Suprapubic skin (tissue), 4 donors: ENCODE results near the gene MTMR2.

Source experiments
- EP300 ChIP-seq: sonication (generic); formaldehyde crosslinking; IDR thresholded peaks from one replicate; pipeline ENCODE4 v1.6.1; 2017; ENCODE audit warnings: antibody characterized with exemption
- POLR2A ChIP-seq, 2 donors: fragments of 450-650 bp; IDR thresholded peaks; one replicate each; pipeline ENCODE4 v1.6.1; 2017; ENCODE audit warnings: antibody characterized with exemption in 2 of 2, mild to moderate bottlenecking in 2 of 2, moderate library complexity in 2 of 2
- POLR2AphosphoS5 ChIP-seq, 3 donors: sonication (generic); formaldehyde crosslinking; IDR thresholded peaks; one replicate each; pipeline ENCODE4 v1.6.1; 2017; ENCODE audit warnings: antibody characterized with exemption in 3 of 3
- TF ChIP-seq, protein P1 (sequence below), 2 donors: fragments of 200-600 bp in 1 of 2; fragments of 450-650 bp in 1 of 2; sonication (generic) in 1 of 2; IDR thresholded peaks; one replicate each; pipeline ENCODE4 v1.5.1; 2016 to 2019; ENCODE audit warnings: antibody characterized with exemption in 2 of 2, mild to moderate bottlenecking in 1 of 2, moderate library complexity in 1 of 2

DNA sequence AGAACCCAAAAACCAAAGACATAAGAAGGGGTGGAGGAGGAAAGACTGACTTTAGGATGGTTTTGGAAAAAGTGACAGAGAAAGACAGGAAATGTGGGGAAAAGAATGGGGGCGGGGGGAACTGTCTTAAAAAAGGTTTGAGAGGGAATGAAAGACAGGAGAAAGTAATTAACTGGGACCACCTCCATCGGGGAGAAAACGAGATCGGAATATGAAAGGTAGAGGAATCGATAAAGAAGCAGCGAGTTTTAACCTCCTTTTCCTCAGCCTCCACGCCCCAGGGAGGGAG is 524 bp downstream of the MTMR2 start:
- TF ChIP-seq, protein P1, sequence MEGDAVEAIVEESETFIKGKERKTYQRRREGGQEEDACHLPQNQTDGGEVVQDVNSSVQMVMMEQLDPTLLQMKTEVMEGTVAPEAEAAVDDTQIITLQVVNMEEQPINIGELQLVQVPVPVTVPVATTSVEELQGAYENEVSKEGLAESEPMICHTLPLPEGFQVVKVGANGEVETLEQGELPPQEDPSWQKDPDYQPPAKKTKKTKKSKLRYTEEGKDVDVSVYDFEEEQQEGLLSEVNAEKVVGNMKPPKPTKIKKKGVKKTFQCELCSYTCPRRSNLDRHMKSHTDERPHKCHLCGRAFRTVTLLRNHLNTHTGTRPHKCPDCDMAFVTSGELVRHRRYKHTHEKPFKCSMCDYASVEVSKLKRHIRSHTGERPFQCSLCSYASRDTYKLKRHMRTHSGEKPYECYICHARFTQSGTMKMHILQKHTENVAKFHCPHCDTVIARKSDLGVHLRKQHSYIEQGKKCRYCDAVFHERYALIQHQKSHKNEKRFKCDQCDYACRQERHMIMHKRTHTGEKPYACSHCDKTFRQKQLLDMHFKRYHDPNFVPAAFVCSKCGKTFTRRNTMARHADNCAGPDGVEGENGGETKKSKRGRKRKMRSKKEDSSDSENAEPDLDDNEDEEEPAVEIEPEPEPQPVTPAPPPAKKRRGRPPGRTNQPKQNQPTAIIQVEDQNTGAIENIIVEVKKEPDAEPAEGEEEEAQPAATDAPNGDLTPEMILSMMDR (IDR thresholded peaks at IDR 0.05) = no peak
- TF ChIP-seq POLR2AphosphoS5 (IDR thresholded peaks at IDR 0.05) = no peak
- no peak for TF ChIP-seq POLR2A (IDR thresholded peaks at IDR 0.05)
- no peak for TF ChIP-seq EP300
